ENCODE results near the gene NKAIN1. TPM values are rescaled to one million over a fixed set of nuclear protein-coding genes. Genes with fewer than 3 reads are reported as not detected.

The NKAIN1 gene
- total RNA-seq, 1 experiment from 2014 or later, result 36.8 TPM

DNA sequence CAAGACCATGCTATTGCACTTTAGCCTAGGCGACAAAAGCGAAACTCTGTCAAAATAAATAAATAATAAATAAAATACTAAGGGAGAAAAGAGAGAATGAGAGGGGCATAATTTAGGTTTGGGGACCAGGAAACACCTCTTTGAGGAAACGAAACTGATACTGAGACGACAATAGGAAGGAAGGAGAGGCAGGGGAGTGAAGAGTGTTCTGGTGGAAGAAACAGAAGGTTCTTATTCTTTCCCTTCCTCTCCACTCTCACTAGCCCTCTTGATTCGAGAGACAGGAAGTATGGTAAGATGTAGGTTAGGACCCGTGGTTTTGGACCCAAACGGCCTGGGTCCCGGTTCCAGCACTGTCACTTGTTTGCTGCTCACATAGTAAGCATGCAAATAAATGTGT is 1.6 kb upstream of the NKAIN1 start (continued):
- TF ChIP-seq, protein P1, sequence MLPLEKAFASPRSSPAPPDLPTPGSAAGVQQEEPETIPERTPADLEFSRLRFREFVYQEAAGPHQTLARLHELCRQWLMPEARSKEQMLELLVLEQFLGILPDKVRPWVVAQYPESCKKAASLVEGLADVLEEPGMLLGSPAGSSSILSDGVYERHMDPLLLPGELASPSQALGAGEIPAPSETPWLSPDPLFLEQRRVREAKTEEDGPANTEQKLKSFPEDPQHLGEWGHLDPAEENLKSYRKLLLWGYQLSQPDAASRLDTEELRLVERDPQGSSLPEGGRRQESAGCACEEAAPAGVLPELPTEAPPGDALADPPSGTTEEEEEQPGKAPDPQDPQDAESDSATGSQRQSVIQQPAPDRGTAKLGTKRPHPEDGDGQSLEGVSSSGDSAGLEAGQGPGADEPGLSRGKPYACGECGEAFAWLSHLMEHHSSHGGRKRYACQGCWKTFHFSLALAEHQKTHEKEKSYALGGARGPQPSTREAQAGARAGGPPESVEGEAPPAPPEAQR (CRISPR knock-in tag; IDR thresholded peaks at IDR 0.05), result no peak
- TF ChIP-seq, protein P2, sequence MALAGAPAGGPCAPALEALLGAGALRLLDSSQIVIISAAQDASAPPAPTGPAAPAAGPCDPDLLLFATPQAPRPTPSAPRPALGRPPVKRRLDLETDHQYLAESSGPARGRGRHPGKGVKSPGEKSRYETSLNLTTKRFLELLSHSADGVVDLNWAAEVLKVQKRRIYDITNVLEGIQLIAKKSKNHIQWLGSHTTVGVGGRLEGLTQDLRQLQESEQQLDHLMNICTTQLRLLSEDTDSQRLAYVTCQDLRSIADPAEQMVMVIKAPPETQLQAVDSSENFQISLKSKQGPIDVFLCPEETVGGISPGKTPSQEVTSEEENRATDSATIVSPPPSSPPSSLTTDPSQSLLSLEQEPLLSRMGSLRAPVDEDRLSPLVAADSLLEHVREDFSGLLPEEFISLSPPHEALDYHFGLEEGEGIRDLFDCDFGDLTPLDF (CRISPR knock-in tag; IDR thresholded peaks at IDR 0.05), result no peak
- TF ChIP-seq, protein P3, sequence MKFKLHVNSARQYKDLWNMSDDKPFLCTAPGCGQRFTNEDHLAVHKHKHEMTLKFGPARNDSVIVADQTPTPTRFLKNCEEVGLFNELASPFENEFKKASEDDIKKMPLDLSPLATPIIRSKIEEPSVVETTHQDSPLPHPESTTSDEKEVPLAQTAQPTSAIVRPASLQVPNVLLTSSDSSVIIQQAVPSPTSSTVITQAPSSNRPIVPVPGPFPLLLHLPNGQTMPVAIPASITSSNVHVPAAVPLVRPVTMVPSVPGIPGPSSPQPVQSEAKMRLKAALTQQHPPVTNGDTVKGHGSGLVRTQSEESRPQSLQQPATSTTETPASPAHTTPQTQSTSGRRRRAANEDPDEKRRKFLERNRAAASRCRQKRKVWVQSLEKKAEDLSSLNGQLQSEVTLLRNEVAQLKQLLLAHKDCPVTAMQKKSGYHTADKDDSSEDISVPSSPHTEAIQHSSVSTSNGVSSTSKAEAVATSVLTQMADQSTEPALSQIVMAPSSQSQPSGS (CRISPR knock-in tag; IDR thresholded peaks at IDR 0.05; ENCODE audit: borderline replicate concordance, low read depth), result no peak

DNA sequence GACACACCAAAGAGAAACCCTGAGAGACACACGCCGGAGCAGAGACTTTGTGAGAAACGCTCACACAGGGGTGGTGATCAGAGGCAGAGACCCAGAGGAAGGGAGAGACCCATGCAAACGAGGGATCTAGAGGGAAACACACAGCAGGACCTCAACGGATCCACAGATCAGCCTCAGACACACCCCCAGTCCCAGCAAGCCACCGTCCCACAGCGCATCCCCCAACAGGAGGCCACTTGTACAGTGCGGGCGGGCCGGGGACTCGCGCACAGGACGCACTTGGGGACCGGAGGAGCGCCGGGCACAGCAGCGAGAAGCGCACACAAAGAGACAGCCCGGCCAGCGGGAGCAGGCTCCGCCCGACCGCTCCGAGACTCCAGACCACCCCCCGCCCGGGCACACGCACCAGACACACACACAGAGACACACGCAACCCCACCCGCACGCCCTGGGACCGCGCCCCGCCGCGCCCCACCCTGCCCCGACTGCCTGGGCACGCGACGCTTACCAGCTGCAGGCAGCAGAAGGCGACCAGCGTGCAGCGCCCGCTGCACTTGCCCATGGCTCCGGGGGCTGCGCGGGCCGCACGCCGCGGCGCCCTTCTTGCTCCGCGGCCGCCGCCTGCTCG is 587 bp downstream of the NKAIN1 start:
- Mint-ChIP-seq H3K27ac (no peak overlapping the region), H3K4me1 (peaks cover 23% of the 10 kb centered on the region), H3K36me3 (no peaks in the 10 kb centered on the region), H3K4me3 (peak overlapping the region; percentile 75), H3K27me3 (ENCODE audit: low read depth) (peaks cover 26% of the 10 kb centered on the region), H3K9me3 (no peaks in the 10 kb centered on the region)
- DNase-seq (ENCODE audit: low spot score) (peak; percentile 55), ATAC-seq (peak; percentile 68)
- ChIA-PET CTCF (interaction anchor here (1.2 to 1.6 kb wide), 2 partner anchors 54 to 55 kb away, joined by 5 to 10 read pairs; no protein-coding TSS in a partner anchor), POLR2A (interaction anchor here (0.9 kb wide), 1 partner anchor 58 kb away, joined by 3 read pairs; the partner anchor contains the start of genes SNRNP40 and ZCCHC17)
- TF ChIP-seq CBFB (CRISPR knock-in tag; IDR thresholded peaks at IDR 0.05; ENCODE audit: low read depth), result 0 out of 2 replicates have a peak, but pooled peaks have one; percentile 70
- TF ChIP-seq, protein P4, sequence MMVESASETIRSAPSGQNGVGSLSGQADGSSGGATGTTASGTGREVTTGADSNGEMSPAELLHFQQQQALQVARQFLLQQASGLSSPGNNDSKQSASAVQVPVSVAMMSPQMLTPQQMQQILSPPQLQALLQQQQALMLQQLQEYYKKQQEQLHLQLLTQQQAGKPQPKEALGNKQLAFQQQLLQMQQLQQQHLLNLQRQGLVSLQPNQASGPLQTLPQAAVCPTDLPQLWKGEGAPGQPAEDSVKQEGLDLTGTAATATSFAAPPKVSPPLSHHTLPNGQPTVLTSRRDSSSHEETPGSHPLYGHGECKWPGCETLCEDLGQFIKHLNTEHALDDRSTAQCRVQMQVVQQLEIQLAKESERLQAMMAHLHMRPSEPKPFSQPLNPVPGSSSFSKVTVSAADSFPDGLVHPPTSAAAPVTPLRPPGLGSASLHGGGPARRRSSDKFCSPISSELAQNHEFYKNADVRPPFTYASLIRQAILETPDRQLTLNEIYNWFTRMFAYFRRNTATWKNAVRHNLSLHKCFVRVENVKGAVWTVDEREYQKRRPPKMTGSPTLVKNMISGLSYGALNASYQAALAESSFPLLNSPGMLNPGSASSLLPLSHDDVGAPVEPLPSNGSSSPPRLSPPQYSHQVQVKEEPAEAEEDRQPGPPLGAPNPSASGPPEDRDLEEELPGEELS (CRISPR knock-in tag; IDR thresholded peaks at IDR 0.05), result peak; percentile 22; the same call in 1 of the 2 replicates
- TF ChIP-seq, protein P5, sequence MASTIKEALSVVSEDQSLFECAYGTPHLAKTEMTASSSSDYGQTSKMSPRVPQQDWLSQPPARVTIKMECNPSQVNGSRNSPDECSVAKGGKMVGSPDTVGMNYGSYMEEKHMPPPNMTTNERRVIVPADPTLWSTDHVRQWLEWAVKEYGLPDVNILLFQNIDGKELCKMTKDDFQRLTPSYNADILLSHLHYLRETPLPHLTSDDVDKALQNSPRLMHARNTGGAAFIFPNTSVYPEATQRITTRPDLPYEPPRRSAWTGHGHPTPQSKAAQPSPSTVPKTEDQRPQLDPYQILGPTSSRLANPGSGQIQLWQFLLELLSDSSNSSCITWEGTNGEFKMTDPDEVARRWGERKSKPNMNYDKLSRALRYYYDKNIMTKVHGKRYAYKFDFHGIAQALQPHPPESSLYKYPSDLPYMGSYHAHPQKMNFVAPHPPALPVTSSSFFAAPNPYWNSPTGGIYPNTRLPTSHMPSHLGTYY (CRISPR knock-in tag; IDR thresholded peaks at IDR 0.05), result no peak
- TF ChIP-seq, protein P6, sequence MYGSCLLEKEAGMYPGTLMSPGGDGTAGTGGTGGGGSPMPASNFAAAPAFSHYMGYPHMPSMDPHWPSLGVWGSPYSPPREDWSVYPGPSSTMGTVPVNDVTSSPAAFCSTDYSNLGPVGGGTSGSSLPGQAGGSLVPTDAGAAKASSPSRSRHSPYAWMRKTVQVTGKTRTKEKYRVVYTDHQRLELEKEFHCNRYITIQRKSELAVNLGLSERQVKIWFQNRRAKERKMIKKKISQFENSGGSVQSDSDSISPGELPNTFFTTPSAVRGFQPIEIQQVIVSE (CRISPR knock-in tag; IDR thresholded peaks at IDR 0.05; ENCODE audit: borderline replicate concordance), result no peak
- no peak for TF ChIP-seq ZNF671 (CRISPR knock-in tag; IDR thresholded peaks at IDR 0.05)
- TF ChIP-seq ZNF232 (CRISPR knock-in tag; IDR thresholded peaks at IDR 0.05), result no peak
- TF ChIP-seq, protein P7, sequence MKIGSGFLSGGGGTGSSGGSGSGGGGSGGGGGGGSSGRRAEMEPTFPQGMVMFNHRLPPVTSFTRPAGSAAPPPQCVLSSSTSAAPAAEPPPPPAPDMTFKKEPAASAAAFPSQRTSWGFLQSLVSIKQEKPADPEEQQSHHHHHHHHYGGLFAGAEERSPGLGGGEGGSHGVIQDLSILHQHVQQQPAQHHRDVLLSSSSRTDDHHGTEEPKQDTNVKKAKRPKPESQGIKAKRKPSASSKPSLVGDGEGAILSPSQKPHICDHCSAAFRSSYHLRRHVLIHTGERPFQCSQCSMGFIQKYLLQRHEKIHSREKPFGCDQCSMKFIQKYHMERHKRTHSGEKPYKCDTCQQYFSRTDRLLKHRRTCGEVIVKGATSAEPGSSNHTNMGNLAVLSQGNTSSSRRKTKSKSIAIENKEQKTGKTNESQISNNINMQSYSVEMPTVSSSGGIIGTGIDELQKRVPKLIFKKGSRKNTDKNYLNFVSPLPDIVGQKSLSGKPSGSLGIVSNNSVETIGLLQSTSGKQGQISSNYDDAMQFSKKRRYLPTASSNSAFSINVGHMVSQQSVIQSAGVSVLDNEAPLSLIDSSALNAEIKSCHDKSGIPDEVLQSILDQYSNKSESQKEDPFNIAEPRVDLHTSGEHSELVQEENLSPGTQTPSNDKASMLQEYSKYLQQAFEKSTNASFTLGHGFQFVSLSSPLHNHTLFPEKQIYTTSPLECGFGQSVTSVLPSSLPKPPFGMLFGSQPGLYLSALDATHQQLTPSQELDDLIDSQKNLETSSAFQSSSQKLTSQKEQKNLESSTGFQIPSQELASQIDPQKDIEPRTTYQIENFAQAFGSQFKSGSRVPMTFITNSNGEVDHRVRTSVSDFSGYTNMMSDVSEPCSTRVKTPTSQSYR (CRISPR knock-in tag; IDR thresholded peaks at IDR 0.05), result no peak
- TF ChIP-seq FOXP1 (CRISPR knock-in tag; IDR thresholded peaks at IDR 0.05; ENCODE audit: borderline replicate concordance), result peak; percentile 25; the same call in 1 of the 2 replicates
- no peak; the same call in 1 of the 2 replicates for TF ChIP-seq ZNF138 (CRISPR knock-in tag; conservative IDR thresholded peaks at IDR 0.05)
- TF ChIP-seq ETV6 (CRISPR knock-in tag; IDR thresholded peaks at IDR 0.05), result peak; percentile 2; the same call in 1 of the 2 replicates
- TF ChIP-seq, protein P8, sequence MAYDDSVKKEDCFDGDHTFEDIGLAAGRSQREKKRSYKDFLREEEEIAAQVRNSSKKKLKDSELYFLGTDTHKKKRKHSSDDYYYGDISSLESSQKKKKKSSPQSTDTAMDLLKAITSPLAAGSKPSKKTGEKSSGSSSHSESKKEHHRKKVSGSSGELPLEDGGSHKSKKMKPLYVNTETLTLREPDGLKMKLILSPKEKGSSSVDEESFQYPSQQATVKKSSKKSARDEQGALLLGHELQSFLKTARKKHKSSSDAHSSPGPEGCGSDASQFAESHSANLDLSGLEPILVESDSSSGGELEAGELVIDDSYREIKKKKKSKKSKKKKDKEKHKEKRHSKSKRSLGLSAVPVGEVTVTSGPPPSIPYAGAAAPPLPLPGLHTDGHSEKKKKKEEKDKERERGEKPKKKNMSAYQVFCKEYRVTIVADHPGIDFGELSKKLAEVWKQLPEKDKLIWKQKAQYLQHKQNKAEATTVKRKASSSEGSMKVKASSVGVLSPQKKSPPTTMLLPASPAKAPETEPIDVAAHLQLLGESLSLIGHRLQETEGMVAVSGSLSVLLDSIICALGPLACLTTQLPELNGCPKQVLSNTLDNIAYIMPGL (CRISPR knock-in tag; IDR thresholded peaks at IDR 0.05), result no peak
- TF ChIP-seq, protein P9, sequence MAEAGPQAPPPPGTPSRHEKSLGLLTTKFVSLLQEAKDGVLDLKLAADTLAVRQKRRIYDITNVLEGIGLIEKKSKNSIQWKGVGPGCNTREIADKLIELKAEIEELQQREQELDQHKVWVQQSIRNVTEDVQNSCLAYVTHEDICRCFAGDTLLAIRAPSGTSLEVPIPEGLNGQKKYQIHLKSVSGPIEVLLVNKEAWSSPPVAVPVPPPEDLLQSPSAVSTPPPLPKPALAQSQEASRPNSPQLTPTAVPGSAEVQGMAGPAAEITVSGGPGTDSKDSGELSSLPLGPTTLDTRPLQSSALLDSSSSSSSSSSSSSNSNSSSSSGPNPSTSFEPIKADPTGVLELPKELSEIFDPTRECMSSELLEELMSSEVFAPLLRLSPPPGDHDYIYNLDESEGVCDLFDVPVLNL (CRISPR knock-in tag; IDR thresholded peaks at IDR 0.05; ENCODE audit: borderline replicate concordance, low read depth), result 0 out of 2 replicates have a peak, but pooled peaks have one; percentile 34
- TF ChIP-seq SOX15 (CRISPR knock-in tag; IDR thresholded peaks at IDR 0.05), result no peak
- no peak for TF ChIP-seq PRRX2 (CRISPR knock-in tag; IDR thresholded peaks at IDR 0.05)
- no peak for TF ChIP-seq SMAD4 (CRISPR knock-in tag; IDR thresholded peaks at IDR 0.05)
- TF ChIP-seq NR3C1 (CRISPR knock-in tag; conservative IDR thresholded peaks at IDR 0.05; ENCODE audit: low read depth), result no peak
